T-cell (primary cell): ENCODE results near the gene RIMKLA. TPM values are rescaled to one million over a fixed set of nuclear protein-coding genes. Genes with fewer than 3 reads are reported as not detected.

Source experiments
- ATAC-seq, 4 experiments: fragments of 200-7000 bp in 3 of 4; fragments of 150-1000 bp in 1 of 4; cut with Tn5 transposase; replicated peaks in 1 of 4; 1 replicate in 3 of 4; 2 replicates in 1 of 4; pipeline ENCODE4 v1.10.0; 2021; ENCODE audit warnings: moderate library complexity in 3 of 4, mild to moderate bottlenecking in 2 of 4, moderate number of reproducible peaks in 1 of 4
- CTCF ChIA-PET, 2 donors: fragments of 300-600 bp; sonication (Branson Sonifier 250); formaldehyde crosslinking; loops; one replicate each; lab custom pipeline; 2022; ENCODE audit warnings: antibody characterized with exemption in 2 of 2; lab: Charles Lee
- POLR2A ChIA-PET, 2 donors: fragments of 300-600 bp; sonication (Branson Sonifier 250); formaldehyde crosslinking; loops; one replicate each; lab custom pipeline; 2022; ENCODE audit warnings: antibody characterized with exemption in 2 of 2; lab: Charles Lee
- DNase-seq, 35 experiments: peaks; one replicate each; pipeline versions ENCODE4 v3.0.0 to v3.0.0-alpha.2; 2013 to 2023
- H3K27ac ChIP-seq: one replicate; pipeline ENCODE4 v1.5.1; 2013; ENCODE audit warnings: low read length
- H3K27me3 ChIP-seq, 2 experiments: replicated peaks in 1 of 2; 1 replicate in 1 of 2; 2 replicates in 1 of 2; pipeline versions ENCODE4 v1.6.1 to v1.7.0; 2013; ENCODE audit warnings: low read length in 1 of 2, mixed read lengths in 1 of 2; ENCODE audit not compliant: control insufficient read depth in 2 of 2, insufficient read depth in 2 of 2; ENCODE audit errors: extremely low read depth in 1 of 2
- H3K36me3 ChIP-seq, 2 donors: 1 replicate in 1 of 2; 2 replicates in 1 of 2; pipeline versions ENCODE4 v1.6.1 to v1.7.0; 2013; ENCODE audit warnings: low read length in 1 of 2; ENCODE audit not compliant: control insufficient read depth in 2 of 2, insufficient read depth in 1 of 2; ENCODE audit errors: extremely low read depth in 1 of 2
- H3K4me1 ChIP-seq, 2 experiments: 1 replicate in 1 of 2; 2 replicates in 1 of 2; pipeline versions ENCODE4 v1.6.1 to v1.7.0; 2013; ENCODE audit warnings: low read length in 2 of 2, mixed read lengths in 1 of 2; ENCODE audit not compliant: insufficient read depth in 2 of 2, control insufficient read depth in 1 of 2; ENCODE audit errors: extremely low read depth in 1 of 2
- H3K4me3 ChIP-seq, 2 donors: 1 replicate in 1 of 2; 2 replicates in 1 of 2; pipeline versions ENCODE4 v1.5.1 to v1.7.0; 2013; ENCODE audit warnings: mild to moderate bottlenecking in 2 of 2, low read length in 1 of 2, moderate library complexity in 1 of 2; ENCODE audit not compliant: control insufficient read depth in 1 of 2; ENCODE audit errors: extremely low read depth in 1 of 2
- H3K9me3 ChIP-seq: 2 replicates; pipeline ENCODE4 v1.7.0; 2013
- H3K27ac Mint-ChIP-seq, 2 donors: one replicate each; pipeline ENCODE4 v1.8.0; 2020 to 2021; ENCODE audit warnings: mild to moderate bottlenecking in 2 of 2, mixed read lengths in 2 of 2
- H3K27me3 Mint-ChIP-seq, 2 donors: one replicate each; pipeline ENCODE4 v1.8.0; 2021 to 2022; ENCODE audit warnings: mixed read lengths in 2 of 2
- H3K36me3 Mint-ChIP-seq: one replicate; pipeline ENCODE4 v1.8.0; 2021; ENCODE audit warnings: mixed read lengths
- H3K4me1 Mint-ChIP-seq, 3 donors: one replicate each; pipeline ENCODE4 v1.8.0; 2020 to 2022; ENCODE audit warnings: mixed read lengths in 3 of 3, mild to moderate bottlenecking in 1 of 3
- H3K4me3 Mint-ChIP-seq, 3 donors: one replicate each; pipeline ENCODE4 v1.8.0; 2020 to 2022; ENCODE audit warnings: mild to moderate bottlenecking in 3 of 3, mixed read lengths in 3 of 3, moderate library complexity in 3 of 3
- H3K9me3 Mint-ChIP-seq, 3 donors: one replicate each; pipeline ENCODE4 v1.8.0; 2020 to 2022; ENCODE audit warnings: mixed read lengths in 3 of 3
- WGBS: methylation state at CpG from one replicate; pipeline ENCODE4 v1.1.5; 2013; ENCODE audit warnings: missing lambda C conversion rate; ENCODE audit not compliant: insufficient coverage; 5-methylcytosine and 5-hydroxymethylcytosine counted together
- total RNA-seq, 35 experiments: library from RNA in 6 of 35; stranded (reverse) in 6 of 35; fragments of 120-200 nt in 1 of 35; gene quantifications; one replicate each; pipeline versions ENCODE4 v1.2.1 to v1.2.4 and lab custom pipeline; 2013 to 2026

The RIMKLA gene
- total RNA-seq, 5 donors from 2014 or later (not counting 1 experiment from before 2014, with no cell fraction given), result 0.06 to 0.35 (median 0.15) TPM; not detected in 1

DNA sequence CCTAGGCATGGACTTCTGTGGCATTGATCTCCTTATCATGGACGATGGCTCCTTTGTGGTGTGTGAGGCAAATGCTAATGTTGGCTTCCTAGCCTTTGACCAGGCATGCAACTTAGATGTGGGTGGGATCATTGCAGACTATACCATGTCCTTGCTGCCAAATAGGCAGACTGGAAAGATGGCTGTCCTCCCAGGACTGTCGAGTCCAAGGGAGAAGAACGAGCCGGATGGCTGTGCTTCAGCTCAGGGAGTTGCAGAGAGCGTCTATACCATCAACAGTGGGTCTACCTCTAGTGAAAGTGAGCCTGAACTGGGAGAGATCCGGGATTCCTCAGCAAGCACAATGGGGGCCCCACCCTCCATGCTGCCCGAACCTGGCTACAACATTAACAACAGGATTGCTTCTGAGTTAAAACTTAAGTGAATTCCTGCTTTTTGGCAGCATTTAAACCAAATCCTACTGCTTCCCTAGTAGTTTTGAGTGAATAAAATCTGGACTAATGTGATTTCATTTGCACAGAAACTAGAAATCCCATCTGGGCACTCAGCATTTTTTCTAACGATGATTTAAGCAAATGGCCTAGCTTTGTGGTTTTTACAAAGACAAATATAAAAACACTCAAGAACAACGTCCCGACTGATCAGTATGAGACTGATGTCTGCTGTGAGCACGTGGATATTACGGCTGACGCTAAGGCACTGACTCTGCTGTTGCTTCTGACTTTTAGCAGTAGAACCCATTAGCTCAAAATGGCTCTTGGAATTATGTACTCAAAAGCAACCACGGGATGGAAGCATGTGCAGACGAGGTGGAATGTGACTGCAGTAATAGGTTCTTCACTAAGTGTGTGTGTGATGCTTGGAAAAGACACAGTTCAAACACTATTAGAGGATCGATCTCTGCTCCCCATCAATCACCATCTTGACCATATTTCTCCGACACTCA, 34.2 kb downstream of the RIMKLA start:
- Mint-ChIP-seq H3K9me3 (no peaks in the 10 kb centered on the region), H3K36me3 (no peaks in the 10 kb centered on the region), H3K27ac (no peak overlapping the region), H3K4me1 (no peaks in the 10 kb centered on the region), H3K27me3 (peaks cover 10 to 11% of the 10 kb centered on the region in 2 donors), H3K4me3 (no peak overlapping the region)
- no peak for ATAC-seq
- Histone ChIP-seq H3K4me1 (no peaks in the 10 kb centered on the region), H3K4me3 (no peak overlapping the region), H3K36me3 (no peaks in the 10 kb centered on the region), H3K9me3 (no peaks in the 10 kb centered on the region), H3K27me3 (peaks cover 0 to 9% of the 10 kb centered on the region in 2 experiments), H3K27ac (no peak overlapping the region)
- ChIA-PET POLR2A (no interaction called here), CTCF (no interaction called here)
- 90% methylated on average over 12 of the region's 17 CpGs for WGBS
- DNase-seq, result no peak

DNA sequence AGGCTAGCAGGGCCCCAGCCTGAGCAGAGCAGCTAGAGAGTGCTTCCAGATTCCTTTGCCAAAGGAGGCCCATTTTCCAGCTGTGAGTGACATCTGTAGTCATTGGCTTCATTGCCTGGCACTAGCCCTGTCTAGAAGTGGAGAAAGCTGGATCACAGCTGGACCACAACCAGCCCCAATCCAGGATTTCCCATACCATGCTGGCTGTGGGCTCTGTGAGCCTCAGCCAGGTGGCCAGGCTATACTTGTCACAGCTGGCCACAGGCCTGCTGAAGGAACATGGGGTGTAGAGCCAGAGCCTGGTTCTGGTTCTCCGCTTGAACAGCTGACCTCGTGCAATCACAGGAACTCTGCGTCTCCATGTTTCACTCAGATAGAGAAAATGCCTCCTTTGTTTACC, 36.6 kb downstream of the RIMKLA start:
- H3K27ac ChIP-seq, result no peak overlapping the region
- CTCF ChIA-PET, result no interaction called here
- WGBS, result 30% methylated on average over 2 of the region's 3 CpGs
- H3K4me1 ChIP-seq, result no peaks in the 10 kb centered on the region
- DNase-seq (no peak), ATAC-seq (no peak)
- POLR2A ChIA-PET, result no interaction called here
- H3K27me3 Mint-ChIP-seq, result peaks cover 11 to 12% of the 10 kb centered on the region in 2 donors
- no peak overlapping the region for H3K27ac Mint-ChIP-seq
- H3K36me3 Mint-ChIP-seq, result no peaks in the 10 kb centered on the region
- H3K9me3 ChIP-seq, result no peaks in the 10 kb centered on the region
- H3K27me3 ChIP-seq, result peaks cover 0 to 17% of the 10 kb centered on the region in 2 experiments
- H3K4me1 Mint-ChIP-seq, result no peaks in the 10 kb centered on the region
- no peaks in the 10 kb centered on the region for H3K9me3 Mint-ChIP-seq
- no peaks in the 10 kb centered on the region for H3K36me3 ChIP-seq
- H3K4me3 Mint-ChIP-seq, result no peak overlapping the region
- no peak overlapping the region for H3K4me3 ChIP-seq

DNA sequence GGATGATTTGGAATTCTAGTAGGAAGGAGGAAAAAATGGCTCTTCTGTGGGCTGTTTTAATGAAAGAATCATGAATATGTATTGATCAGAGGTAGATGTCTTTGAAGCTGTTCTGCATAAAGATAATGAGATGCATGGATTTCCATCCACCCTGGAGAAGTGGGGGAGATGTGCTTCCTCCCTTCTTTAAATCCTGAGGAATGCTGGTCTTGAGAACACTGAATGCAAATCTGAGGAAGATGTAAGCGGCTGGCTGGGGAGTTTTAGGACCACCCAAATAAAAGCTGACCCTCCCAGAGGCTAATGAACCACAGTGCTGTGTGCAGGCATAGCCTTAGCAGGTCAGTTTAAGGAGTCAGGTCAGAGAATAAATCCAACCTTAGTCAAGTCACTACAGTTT, 37.9 kb downstream of the RIMKLA start:
- Histone ChIP-seq H3K4me3 (no peak overlapping the region), H3K36me3 (no peaks in the 10 kb centered on the region), H3K4me1 (no peaks in the 10 kb centered on the region), H3K27ac (no peak overlapping the region), H3K9me3 (no peaks in the 10 kb centered on the region), H3K27me3 (peaks cover 0 to 19% of the 10 kb centered on the region in 2 experiments)
- WGBS, result no CpG with 5 or more reads among the region's 1 CpG
- no peak overlapping the region for H3K4me3 Mint-ChIP-seq
- no peaks in the 10 kb centered on the region for H3K9me3 Mint-ChIP-seq
- no peak overlapping the region for H3K27ac Mint-ChIP-seq
- no peaks in the 10 kb centered on the region for H3K36me3 Mint-ChIP-seq
- peaks cover 8 to 12% of the 10 kb centered on the region in 2 donors for H3K27me3 Mint-ChIP-seq
- POLR2A ChIA-PET, result no interaction called here
- H3K4me1 Mint-ChIP-seq, result no peaks in the 10 kb centered on the region
- ATAC-seq, result no peak
- CTCF ChIA-PET, result no interaction called here
- no peak for DNase-seq

DNA sequence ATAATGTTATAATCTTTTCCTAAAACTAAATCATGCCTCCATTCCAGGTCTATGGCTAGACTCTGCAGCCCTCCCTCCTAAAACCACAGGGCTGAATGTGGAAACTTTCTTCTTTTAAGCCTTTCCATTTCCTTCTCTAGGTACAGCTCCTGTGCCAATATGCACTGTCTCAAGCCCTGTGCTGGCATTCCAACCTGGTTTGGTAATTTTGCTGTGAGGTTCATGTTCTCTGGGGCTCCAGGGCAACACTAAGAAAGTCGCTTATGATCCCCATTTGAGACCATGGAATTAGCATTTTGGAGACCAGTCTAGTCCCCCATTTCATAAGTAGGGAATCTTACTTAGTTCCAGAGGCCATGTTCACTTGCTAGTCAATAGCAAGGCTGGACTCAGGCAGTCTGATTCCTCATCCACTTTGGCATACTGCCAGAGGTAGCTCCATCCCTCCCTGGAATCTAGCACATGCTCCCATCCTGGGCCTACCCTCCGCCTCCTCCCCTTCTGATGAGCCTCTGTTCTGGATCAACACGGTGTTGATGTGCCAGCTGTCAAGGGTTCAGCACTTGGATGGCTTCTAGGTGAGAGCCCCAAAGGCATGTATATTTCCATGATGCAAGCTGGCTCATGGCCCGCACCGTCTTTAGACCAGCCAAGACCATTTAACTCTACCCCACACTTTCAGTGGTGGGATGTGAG, 38.7 kb downstream of the RIMKLA start:
- Mint-ChIP-seq H3K27ac (no peak overlapping the region), H3K9me3 (no peaks in the 10 kb centered on the region), H3K4me3 (no peak overlapping the region), H3K4me1 (no peaks in the 10 kb centered on the region), H3K36me3 (no peaks in the 10 kb centered on the region), H3K27me3 (peaks cover 10% of the 10 kb centered on the region in 2 donors)
- WGBS, result 92% methylated on average over 3 of the region's 5 CpGs
- POLR2A ChIA-PET, result no interaction called here
- DNase-seq (no peak), ATAC-seq (no peak)
- H3K27me3 ChIP-seq, result peaks cover 0 to 17% of the 10 kb centered on the region in 2 experiments
- H3K27ac ChIP-seq, result no peak overlapping the region
- H3K36me3 ChIP-seq, result no peaks in the 10 kb centered on the region
- no peak overlapping the region for H3K4me3 ChIP-seq
- no peaks in the 10 kb centered on the region for H3K9me3 ChIP-seq
- CTCF ChIA-PET, result no interaction called here
- no peaks in the 10 kb centered on the region for H3K4me1 ChIP-seq

DNA sequence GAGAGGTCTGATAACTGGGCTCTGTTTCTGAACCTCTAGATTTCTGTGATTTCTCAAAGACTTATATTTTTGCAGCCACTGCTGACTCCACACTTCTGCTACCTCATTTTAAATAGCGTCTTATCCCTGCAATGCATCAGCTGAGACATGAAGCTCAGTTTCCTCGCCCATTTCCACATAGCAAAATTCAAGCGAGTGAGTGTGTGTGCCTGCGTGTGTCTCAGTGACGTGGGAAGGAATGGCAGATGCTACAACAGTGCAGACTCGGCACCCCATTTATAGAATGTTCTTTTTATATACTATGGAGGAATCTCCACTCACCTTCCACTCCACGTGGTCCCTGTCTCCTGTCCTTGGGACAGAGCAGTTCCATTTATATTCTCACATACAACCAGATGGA, 39.5 kb downstream of the RIMKLA start:
- Mint-ChIP-seq H3K4me3 (no peak overlapping the region), H3K4me1 (no peaks in the 10 kb centered on the region), H3K27ac (no peak overlapping the region), H3K9me3 (no peaks in the 10 kb centered on the region), H3K27me3 (peaks cover 10 to 12% of the 10 kb centered on the region in 2 donors), H3K36me3 (no peaks in the 10 kb centered on the region)
- Histone ChIP-seq H3K4me1 (no peaks in the 10 kb centered on the region), H3K27me3 (peaks cover 0 to 12% of the 10 kb centered on the region in 2 experiments), H3K4me3 (no peak overlapping the region), H3K9me3 (no peaks in the 10 kb centered on the region), H3K36me3 (no peaks in the 10 kb centered on the region), H3K27ac (no peak overlapping the region)
- WGBS, result 75% methylated on average over 2 of the region's 7 CpGs
- ATAC-seq, result no peak
- DNase-seq, result no peak
- CTCF ChIA-PET, result no interaction called here
- POLR2A ChIA-PET, result no interaction called here

DNA sequence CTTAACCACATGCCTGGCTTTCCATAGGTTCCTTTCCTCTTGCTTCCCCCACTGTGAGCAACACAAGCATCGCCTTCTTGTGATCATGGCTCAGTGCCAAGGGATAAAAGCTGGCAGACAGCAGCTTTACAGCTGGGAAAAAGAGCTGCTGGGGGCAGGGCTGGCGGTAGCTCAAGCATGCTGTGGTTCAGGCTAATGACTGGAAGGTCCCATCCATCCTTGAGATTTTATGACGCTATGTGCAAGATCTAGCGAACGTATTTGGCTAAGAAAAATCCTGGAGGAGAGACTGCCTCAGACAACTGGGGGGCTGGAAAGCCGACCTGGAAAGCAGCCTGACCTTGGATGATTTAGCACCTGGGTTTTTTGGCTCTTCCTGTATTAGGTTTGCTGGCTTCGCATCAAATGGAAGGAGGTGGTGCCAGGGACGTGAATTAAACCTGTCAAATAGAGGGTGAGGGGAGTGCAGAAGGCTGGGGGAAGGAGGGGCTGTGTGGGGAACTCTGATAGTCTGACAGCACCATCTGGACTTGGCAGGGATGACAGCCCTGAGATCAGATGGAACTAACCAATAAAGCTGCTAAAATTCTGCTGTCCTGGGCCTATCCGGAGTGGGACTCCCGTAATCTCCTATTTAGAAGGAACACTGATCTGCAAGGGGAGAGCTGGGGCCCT, 40.5 kb downstream of the RIMKLA start:
- H3K9me3 ChIP-seq, result no peaks in the 10 kb centered on the region
- H3K27me3 ChIP-seq, result peaks cover 0 to 12% of the 10 kb centered on the region in 2 experiments
- H3K4me3 ChIP-seq, result no peak overlapping the region
- WGBS, result 54% methylated on average over 8 of the region's 10 CpGs
- Mint-ChIP-seq H3K4me1 (no peaks in the 10 kb centered on the region), H3K36me3 (no peaks in the 10 kb centered on the region), H3K27me3 (peaks cover 12 to 13% of the 10 kb centered on the region in 2 donors), H3K9me3 (no peaks in the 10 kb centered on the region), H3K4me3 (no peak overlapping the region), H3K27ac (no peak overlapping the region)
- ChIA-PET CTCF (interaction anchor here in 1 of 2 donors (0.5 kb wide), 1 partner anchor 33 kb away, joined by 3 read pairs; no protein-coding TSS in a partner anchor), POLR2A (no interaction called here)
- no peak overlapping the region for H3K27ac ChIP-seq
- H3K36me3 ChIP-seq, result no peaks in the 10 kb centered on the region
- no peaks in the 10 kb centered on the region for H3K4me1 ChIP-seq
- no peak for ATAC-seq
- DNase-seq, result no peak
